ENCODE measurements around the gene CMTR1. TPM values are rescaled to one million over a fixed set of nuclear protein-coding genes. Genes with fewer than 3 reads are reported as not detected.

Gene CMTR1
- total RNA-seq, 2 donors from 2014 or later: 26.1 to 34.7 TPM

DNA sequence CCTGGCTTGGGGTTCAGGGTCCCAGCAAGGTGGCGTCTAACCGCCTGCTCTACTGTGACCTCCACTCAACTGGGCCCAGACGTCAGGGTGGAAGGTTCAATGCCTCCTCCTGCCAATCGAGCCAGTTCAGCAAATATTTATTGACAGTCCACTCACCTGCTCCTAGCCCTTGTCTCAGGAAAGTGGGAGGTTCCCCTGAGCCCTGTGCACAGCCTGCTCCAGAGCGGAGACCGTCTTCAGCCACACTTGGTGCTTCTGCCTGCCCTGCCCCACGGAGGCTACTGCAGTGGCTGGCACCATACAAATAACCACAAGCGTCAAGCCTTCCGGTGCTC, 60.6 kb downstream of the CMTR1 start:
- TF ChIP-seq, protein P1, sequence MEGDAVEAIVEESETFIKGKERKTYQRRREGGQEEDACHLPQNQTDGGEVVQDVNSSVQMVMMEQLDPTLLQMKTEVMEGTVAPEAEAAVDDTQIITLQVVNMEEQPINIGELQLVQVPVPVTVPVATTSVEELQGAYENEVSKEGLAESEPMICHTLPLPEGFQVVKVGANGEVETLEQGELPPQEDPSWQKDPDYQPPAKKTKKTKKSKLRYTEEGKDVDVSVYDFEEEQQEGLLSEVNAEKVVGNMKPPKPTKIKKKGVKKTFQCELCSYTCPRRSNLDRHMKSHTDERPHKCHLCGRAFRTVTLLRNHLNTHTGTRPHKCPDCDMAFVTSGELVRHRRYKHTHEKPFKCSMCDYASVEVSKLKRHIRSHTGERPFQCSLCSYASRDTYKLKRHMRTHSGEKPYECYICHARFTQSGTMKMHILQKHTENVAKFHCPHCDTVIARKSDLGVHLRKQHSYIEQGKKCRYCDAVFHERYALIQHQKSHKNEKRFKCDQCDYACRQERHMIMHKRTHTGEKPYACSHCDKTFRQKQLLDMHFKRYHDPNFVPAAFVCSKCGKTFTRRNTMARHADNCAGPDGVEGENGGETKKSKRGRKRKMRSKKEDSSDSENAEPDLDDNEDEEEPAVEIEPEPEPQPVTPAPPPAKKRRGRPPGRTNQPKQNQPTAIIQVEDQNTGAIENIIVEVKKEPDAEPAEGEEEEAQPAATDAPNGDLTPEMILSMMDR (IDR thresholded peaks at IDR 0.05): no peak
- no peak for ATAC-seq (ENCODE audit: insufficient number of reproducible peaks, low FRiP score, low read depth)
- H3K27ac ChIP-seq: no peak overlapping the region

DNA sequence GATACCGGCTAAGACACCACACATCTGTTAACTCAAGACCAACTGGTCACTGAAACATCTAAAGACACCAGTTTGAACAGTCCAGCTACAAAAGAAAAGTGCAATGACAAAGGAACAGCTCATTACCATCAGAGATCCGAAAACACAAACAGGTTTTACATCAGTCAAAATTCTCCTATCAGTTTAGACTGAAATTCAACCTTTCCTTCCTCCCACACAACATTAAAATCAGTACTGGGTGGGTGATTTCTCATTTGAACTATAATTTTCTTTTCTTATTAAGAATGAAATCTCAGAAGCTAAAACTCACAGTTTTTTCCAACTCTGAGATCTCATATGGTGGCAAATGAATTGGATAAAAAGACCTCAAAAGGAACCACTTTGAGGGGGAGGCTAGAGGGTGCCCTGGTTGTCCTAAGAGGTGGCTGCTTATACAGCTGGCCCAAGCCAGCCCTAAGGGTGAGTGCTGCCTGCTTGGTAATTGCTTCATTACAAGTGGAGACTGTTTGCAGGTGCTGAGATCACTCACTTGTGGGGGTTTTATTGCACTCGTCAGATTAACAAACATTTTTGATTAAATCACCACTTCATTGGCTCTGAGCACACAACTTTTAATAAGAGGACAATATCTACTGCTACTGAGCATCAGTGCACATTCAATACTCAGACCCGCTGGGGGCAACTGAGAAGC, 62.4 kb downstream of the CMTR1 start:
- no peak overlapping the region for H3K4me3 ChIP-seq
- no peaks in the 10 kb centered on the region for H3K9me3 ChIP-seq
- TF ChIP-seq, protein P1 (IDR thresholded peaks at IDR 0.05): no peak
- H3K36me3 ChIP-seq: no peaks in the 10 kb centered on the region
- no peak overlapping the region for H3K27ac ChIP-seq
- DNase-seq (ENCODE audit: low spot score) (no peak), ATAC-seq (ENCODE audit: insufficient number of reproducible peaks, low FRiP score, low read depth) (no peak)
- H3K4me1 ChIP-seq (ENCODE audit: control insufficient read depth in 1 of 2, low read depth in 2 of 2): peaks cover 0 to 15% of the 10 kb centered on the region in 2 donors
- H3K27me3 ChIP-seq (replicated peaks; ENCODE audit: insufficient read depth): no peaks in the 10 kb centered on the region

More for the DNA sequence above, 60.6 kb downstream of the CMTR1 start:
- H3K27me3 ChIP-seq (replicated peaks; ENCODE audit: insufficient read depth): no peaks in the 10 kb centered on the region
- H3K4me3 ChIP-seq: no peak overlapping the region
- H3K9me3 ChIP-seq: no peaks in the 10 kb centered on the region
- peaks cover 0 to 16% of the 10 kb centered on the region in 2 donors for H3K4me1 ChIP-seq (ENCODE audit: control insufficient read depth in 1 of 2, low read depth in 2 of 2)
- H3K36me3 ChIP-seq: no peaks in the 10 kb centered on the region
- DNase-seq (ENCODE audit: low spot score): no peak

DNA sequence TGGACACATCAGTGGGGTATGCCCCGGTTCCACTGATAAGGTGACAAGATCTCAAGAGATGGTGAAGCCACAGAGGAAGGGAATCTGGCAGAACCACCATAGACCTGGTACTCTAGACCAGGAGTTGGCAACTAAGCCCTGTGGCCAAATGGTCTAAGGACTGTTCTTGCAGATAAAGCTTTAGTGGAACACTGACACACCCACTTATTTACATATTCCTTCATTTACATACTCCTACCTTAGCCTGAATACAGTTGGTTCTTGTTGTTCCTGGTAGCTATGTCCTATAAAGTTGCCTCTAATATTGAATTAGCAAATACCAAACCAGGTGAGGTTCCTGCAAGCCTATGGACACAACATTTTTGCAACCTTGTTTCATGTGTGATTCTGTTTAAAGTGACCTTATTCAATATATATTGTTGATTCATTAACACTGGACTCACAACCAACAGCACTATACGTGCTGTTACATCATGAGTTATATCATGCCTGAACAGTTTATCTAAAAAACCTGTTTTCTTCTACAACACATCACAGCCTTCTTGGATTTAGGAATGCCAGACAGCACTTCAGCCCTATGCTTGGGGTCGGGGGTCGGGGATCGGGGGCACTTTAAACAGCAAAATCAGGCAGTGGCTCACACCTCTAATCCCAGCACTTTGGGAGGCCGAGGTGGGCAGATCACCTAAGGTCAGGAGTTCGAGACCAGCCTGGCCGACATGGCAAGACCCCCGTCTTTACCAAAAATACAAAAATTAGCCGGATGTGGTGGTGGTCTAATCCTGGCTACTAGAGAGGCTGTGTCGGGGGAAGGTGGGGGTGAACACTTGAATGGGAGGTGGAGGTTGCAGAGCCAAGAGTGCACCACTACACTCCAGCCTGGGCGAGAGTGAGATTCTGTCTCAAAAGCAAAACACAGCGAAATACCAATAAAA, 64.2 kb downstream of the CMTR1 start:
- H3K4me3 ChIP-seq: no peak overlapping the region
- ATAC-seq (ENCODE audit: insufficient number of reproducible peaks, low FRiP score, low read depth): no peak
- TF ChIP-seq, protein P1 (IDR thresholded peaks at IDR 0.05): no peak
- no peak overlapping the region for H3K27ac ChIP-seq
- H3K4me1 ChIP-seq (ENCODE audit: control insufficient read depth in 1 of 2, low read depth in 2 of 2): peaks cover 0 to 5% of the 10 kb centered on the region in 2 donors
- no peaks in the 10 kb centered on the region for H3K27me3 ChIP-seq (replicated peaks; ENCODE audit: insufficient read depth)
- no peaks in the 10 kb centered on the region for H3K9me3 ChIP-seq
- H3K36me3 ChIP-seq: no peaks in the 10 kb centered on the region
- no peak for DNase-seq (ENCODE audit: low spot score)

GRCh38 chr6:37499433-37500293, 66.6 kb downstream of the CMTR1 start, which contains the start of gene CCDC167:
TSS of gene CCDC167 (minus strand) at chr6:37499893. CDS start at chr6:37499863, 30 bp downstream.
- Histone ChIP-seq H3K4me1 (ENCODE audit: control insufficient read depth in 1 of 2, low read depth in 2 of 2) (peaks cover 0 to 5% of the 10 kb centered on the region in 2 donors), H3K9me3 (no peaks in the 10 kb centered on the region), H3K36me3 (no peaks in the 10 kb centered on the region), H3K27ac (no peak within 1 kb of the TSS), H3K4me3 (peak within 1 kb of the TSS; percentile 75), H3K27me3 (replicated peaks; ENCODE audit: insufficient read depth) (no peaks in the 10 kb centered on the region)
- peak; percentile 96 for DNase-seq (ENCODE audit: low spot score)
- ATAC-seq (ENCODE audit: insufficient number of reproducible peaks, low FRiP score, low read depth): peak; percentile 95
- TF ChIP-seq, protein P1 (IDR thresholded peaks at IDR 0.05): no peak

Data from thoracic aorta (tissue), 2 donors.